Keratinocyte (primary cell): Measurements from ENCODE around the gene KRT24. TPM values are rescaled to one million over a fixed set of nuclear protein-coding genes. Genes with fewer than 3 reads are reported as not detected.

Experiments
- DNase-seq: peaks from one replicate; pipeline ENCODE4 v3.0.0-alpha.2; 2011; ENCODE audit warnings: low read depth, missing footprints, low spot score
- FAIRE-seq: peaks from 2 replicates; lab custom pipeline; 2011; peaks lifted over from hg19 to GRCh38; lab: Jason Lieb, UNC
- H2AFZ ChIP-seq: 2 replicates; pipeline ENCODE4 v1.6.0; 2012; ENCODE audit warnings: low read length, control low read depth, inconsistent platforms; ENCODE audit not compliant: control insufficient read depth
- H3K27ac ChIP-seq: 2 replicates; pipeline ENCODE4 v1.5.1; 2011; ENCODE audit warnings: low read length; ENCODE audit not compliant: control insufficient read depth, insufficient read depth
- H3K27me3 ChIP-seq: 3 replicates; pipeline ENCODE4 v1.6.0; 2011; ENCODE audit warnings: low read length; ENCODE audit not compliant: control insufficient read depth, insufficient read depth; ENCODE audit errors: extremely low read depth
- H3K36me3 ChIP-seq, 2 experiments: 2 replicates in 1 of 2; 3 replicates in 1 of 2; pipeline ENCODE4 v1.5.1; 2011; ENCODE audit warnings: low read length in 2 of 2, mild to moderate bottlenecking in 1 of 2; ENCODE audit not compliant: control insufficient read depth in 2 of 2, insufficient read depth in 2 of 2; ENCODE audit errors: extremely low read depth in 1 of 2
- H3K4me1 ChIP-seq: 3 replicates; pipeline ENCODE4 v1.5.1; 2011; ENCODE audit warnings: low read length; ENCODE audit not compliant: control insufficient read depth, insufficient read depth; ENCODE audit errors: extremely low read depth
- H3K4me2 ChIP-seq: 3 replicates; pipeline ENCODE4 v1.6.0; 2011; ENCODE audit warnings: low read depth, low read length; ENCODE audit not compliant: control insufficient read depth, insufficient read depth; ENCODE audit errors: extremely low read depth
- H3K4me3 ChIP-seq, 3 experiments: fragments of 200-600 bp in 1 of 3; sonication (generic) in 1 of 3; 2 replicates in 2 of 3; 3 replicates in 1 of 3; pipeline ENCODE4 v1.5.1; 2011 to 2016; ENCODE audit warnings: low read length in 3 of 3, mild to moderate bottlenecking in 3 of 3, control low read depth in 2 of 3, inconsistent platforms in 1 of 3, low read depth in 1 of 3, mixed read lengths in 1 of 3, mixed run types in 1 of 3, moderate library complexity in 1 of 3; ENCODE audit not compliant: control insufficient read depth in 2 of 3, insufficient read depth in 2 of 3; ENCODE audit errors: extremely low read depth in 1 of 3
- H3K79me2 ChIP-seq: 2 replicates; pipeline ENCODE4 v1.6.0; 2012; ENCODE audit warnings: low read length; ENCODE audit not compliant: control insufficient read depth, insufficient read depth
- H3K9ac ChIP-seq: 3 replicates; pipeline ENCODE4 v1.6.0; 2011; ENCODE audit warnings: low read length; ENCODE audit not compliant: control insufficient read depth, insufficient read depth; ENCODE audit errors: extremely low read depth
- H3K9me1 ChIP-seq: 3 replicates; pipeline ENCODE4 v1.6.0; 2011; ENCODE audit warnings: low read length; ENCODE audit not compliant: control insufficient read depth, insufficient read depth; ENCODE audit errors: extremely low read depth
- H3K9me3 ChIP-seq: 2 replicates; pipeline ENCODE4 v1.5.1; 2012; ENCODE audit warnings: low read depth, low read length; ENCODE audit not compliant: control insufficient read depth
- H4K20me1 ChIP-seq: 3 replicates; pipeline ENCODE4 v1.6.0; 2011; ENCODE audit warnings: low read length; ENCODE audit not compliant: control insufficient read depth, insufficient read depth; ENCODE audit errors: extremely low read depth
- CTCF ChIP-seq, 3 experiments: IDR thresholded peaks in 1 of 3; conservative IDR thresholded peaks in 1 of 3; optimal IDR thresholded peaks in 1 of 3; 2 replicates in 2 of 3; 3 replicates in 1 of 3; pipeline versions ENCODE3 to v1.5.1; 2011; ENCODE audit warnings: low read length in 3 of 3, mild to moderate bottlenecking in 3 of 3, moderate library complexity in 2 of 3, control low read depth in 1 of 3, inconsistent platforms in 1 of 3; ENCODE audit not compliant: insufficient read depth in 2 of 3; ENCODE audit errors: extremely low read depth in 1 of 3
- EZH2 ChIP-seq: IDR thresholded peaks from one replicate; pipeline ENCODE4 v1.6.1; 2012; ENCODE audit warnings: inconsistent platforms, mild to moderate bottlenecking, low read length, moderate library complexity
- dilution Hi-C: fragments of 300-500 bp; cut with MboI; formaldehyde crosslinking; loops from one replicate; pipeline ENCODE4 v1.7.0; 2020; ENCODE audit warnings: low sequenced_read_pairs; ENCODE audit not compliant: extremely low pct_ligation_motif_present
- polyA plus RNA-seq, 5 experiments: library from polyadenylated mRNA; depleted of rRNA in 3 of 5; stranded (reverse) in 3 of 5; stranded (forward) in 1 of 5; unstranded in 1 of 5; fragments of >200 nt; gene quantifications; 1 replicate in 1 of 5; 2 replicates in 3 of 5; 3 replicates in 1 of 5; pipeline versions ENCODE4 v1.2.1 to v1.2.3, GENCODE V29; 2011 to 2012; ENCODE audit warnings: missing spikeins in 2 of 5, low read depth in 1 of 5, low replicate concordance in 1 of 5

The KRT24 gene
- polyA plus RNA-seq, 1 donor (not counting 4 experiments of a cell fraction or from before 2014, with no cell fraction given) = 1.0 TPM

- dilution Hi-C loops = no loop called here
- no peaks in the 10 kb centered on the region for H3K9me1 ChIP-seq
- no peak overlapping the region for H3K27ac ChIP-seq
- H3K36me3 ChIP-seq = no peaks in the 10 kb centered on the region
- no peak for FAIRE-seq
- H3K4me2 ChIP-seq = no peak overlapping the region
- no peak overlapping the region for H3K9ac ChIP-seq
- TF ChIP-seq CTCF (optimal IDR thresholded peaks at IDR 0.05 in 1 of 3, IDR thresholded peaks at IDR 0.05 in 1 of 3, conservative IDR thresholded peaks at IDR 0.05 in 1 of 3; ENCODE audit: extremely low read depth in 1 of 3, insufficient read depth in 2 of 3, low read length in 3 of 3) (no peak), EZH2 (no peak)
- H3K4me1 ChIP-seq = no peaks in the 10 kb centered on the region
- no peak overlapping the region for H3K4me3 ChIP-seq
- H3K79me2 ChIP-seq = no peaks in the 10 kb centered on the region
- no peak overlapping the region for H2AFZ ChIP-seq
- H3K27me3 ChIP-seq = peaks cover 2% of the 10 kb centered on the region
- no peaks in the 10 kb centered on the region for H4K20me1 ChIP-seq
- no peak for DNase-seq
- H3K9me3 ChIP-seq = no peaks in the 10 kb centered on the region
Observed at GRCh38 chr17:40686192-40686591, 17.4 kb downstream of the KRT24 start.

- no peak overlapping the region for H3K9ac ChIP-seq
Observed at GRCh38 chr17:40680998-40681397, 22.6 kb downstream of the KRT24 start.

More at GRCh38 chr17:40680998-40681397, 22.6 kb downstream of the KRT24 start:
- no peak for TF ChIP-seq CTCF (optimal IDR thresholded peaks at IDR 0.05 in 1 of 3, IDR thresholded peaks at IDR 0.05 in 1 of 3, conservative IDR thresholded peaks at IDR 0.05 in 1 of 3; ENCODE audit: extremely low read depth in 1 of 3, insufficient read depth in 2 of 3, low read length in 3 of 3)
- TF ChIP-seq EZH2 = no peak
- dilution Hi-C loops = no loop called here
- Histone ChIP-seq H3K4me1 (peaks cover 6% of the 10 kb centered on the region), H3K9me3 (no peaks in the 10 kb centered on the region), H3K36me3 (no peaks in the 10 kb centered on the region), H3K4me2 (no peak overlapping the region), H4K20me1 (no peaks in the 10 kb centered on the region), H3K9me1 (no peaks in the 10 kb centered on the region), H3K27me3 (peaks cover 11% of the 10 kb centered on the region), H2AFZ (no peak overlapping the region), H3K4me3 (no peak overlapping the region), H3K79me2 (no peaks in the 10 kb centered on the region), H3K27ac (no peak overlapping the region)
- FAIRE-seq = no peak
- DNase-seq = no peak
